H1 (cell line): ENCODE results near the gene BSDC1. TPM values are rescaled to one million over a fixed set of nuclear protein-coding genes. Genes with fewer than 3 reads are reported as not detected.

Experiments
- CTCF ChIA-PET: fragments of 300-600 bp; sonication (Branson Sonifier 250); formaldehyde crosslinking; loops from one replicate; lab custom pipeline; 2021; ENCODE audit not compliant: partially characterized antibody; lab: Charles Lee
- POLR2A ChIA-PET: fragments of 300-600 bp; sonication (Branson Sonifier 250); formaldehyde crosslinking; loops from one replicate; lab custom pipeline; 2021; ENCODE audit warnings: inconsistent platforms; ENCODE audit not compliant: partially characterized antibody; lab: Charles Lee
- DNase-seq, 2 experiments: peaks; one replicate each; pipeline versions ENCODE4 v3.0.0 to v3.0.0-alpha.2; 2010 to 2022; ENCODE audit warnings: low spot score in 2 of 2, low read depth in 1 of 2, mixed read lengths in 1 of 2
- FAIRE-seq: peaks from 2 replicates; lab custom pipeline; 2011; peaks lifted over from hg19 to GRCh38; lab: Jason Lieb, UNC
- H2AFZ ChIP-seq: 2 replicates; pipeline ENCODE4 v1.8.1; 2012; ENCODE audit warnings: low read length, inconsistent platforms
- H2AK5ac ChIP-seq: 2 replicates; pipeline ENCODE4 v1.6.1; 2013; ENCODE audit warnings: low read depth, low read length
- H2BK120ac ChIP-seq: replicated peaks from 2 replicates; pipeline ENCODE3; 2013; ENCODE audit warnings: low read depth, low read length, inconsistent platforms
- H2BK12ac ChIP-seq: 2 replicates; pipeline ENCODE4 v1.6.1; 2013; ENCODE audit warnings: low read depth, low read length
- H2BK15ac ChIP-seq: 2 replicates; pipeline ENCODE4 v1.6.1; 2013; ENCODE audit warnings: low read length
- H2BK20ac ChIP-seq: 2 replicates; pipeline ENCODE4 v1.6.1; 2013; ENCODE audit warnings: low read length
- H2BK5ac ChIP-seq: 2 replicates; pipeline ENCODE4 v1.6.1; 2013; ENCODE audit warnings: low read depth, low read length
- H3K14ac ChIP-seq: 2 replicates; pipeline ENCODE4 v1.6.1; 2013; ENCODE audit warnings: inconsistent platforms; ENCODE audit not compliant: insufficient read length
- H3K18ac ChIP-seq: 2 replicates; pipeline ENCODE4 v1.6.1; 2013; ENCODE audit warnings: low read length; ENCODE audit errors: extremely low read depth
- H3K23ac ChIP-seq: 2 replicates; pipeline ENCODE4 v1.6.1; 2013; ENCODE audit warnings: inconsistent platforms; ENCODE audit not compliant: insufficient read length
- H3K23me2 ChIP-seq: 2 replicates; pipeline ENCODE4 v1.6.1; 2013; ENCODE audit warnings: low read depth, low read length
- H3K27ac ChIP-seq: 2 replicates; pipeline ENCODE4 v1.6.1; 2011; ENCODE audit warnings: low read depth, low read length, inconsistent platforms
- H3K27me3 ChIP-seq, 4 experiments: replicated peaks in 1 of 4; 1 replicate in 1 of 4; 2 replicates in 3 of 4; pipeline versions ENCODE4 v1.6.1 to v1.8.1; 2011 to 2013; ENCODE audit warnings: low read length in 3 of 4, mild to moderate bottlenecking in 3 of 4, inconsistent platforms in 2 of 4, mixed read lengths in 2 of 4, moderate library complexity in 1 of 4; ENCODE audit not compliant: control insufficient read depth in 3 of 4, insufficient read depth in 3 of 4; ENCODE audit errors: extremely low read depth in 1 of 4
- H3K36me3 ChIP-seq, 4 experiments: 2 replicates each; pipeline versions ENCODE4 v1.6.1 to v1.8.1; 2011 to 2013; ENCODE audit warnings: mild to moderate bottlenecking in 4 of 4, low read length in 3 of 4, moderate library complexity in 2 of 4, control low read depth in 1 of 4, inconsistent platforms in 1 of 4; ENCODE audit not compliant: insufficient read depth in 4 of 4, control insufficient read depth in 2 of 4
- H3K4ac ChIP-seq: replicated peaks from 2 replicates; pipeline ENCODE3; 2013; ENCODE audit warnings: low read length, low read depth, mixed read lengths, inconsistent platforms; ENCODE audit not compliant: insufficient read length
- H3K4me1 ChIP-seq, 4 experiments: replicated peaks in 1 of 4; 1 replicate in 1 of 4; 2 replicates in 3 of 4; pipeline versions ENCODE4 v1.6.1 to v1.8.1; 2011 to 2013; ENCODE audit warnings: low read length in 3 of 4, inconsistent platforms in 2 of 4, mixed read lengths in 1 of 4; ENCODE audit not compliant: insufficient read depth in 4 of 4, control insufficient read depth in 3 of 4
- H3K4me2 ChIP-seq, 2 experiments: 2 replicates each; pipeline versions ENCODE4 v1.6.1 to v1.8.1; 2011 to 2013; ENCODE audit warnings: low read depth in 2 of 2, low read length in 2 of 2, control low read depth in 1 of 2, inconsistent platforms in 1 of 2, mild to moderate bottlenecking in 1 of 2; ENCODE audit not compliant: insufficient read depth in 1 of 2
- H3K4me3 ChIP-seq, 4 experiments: fragments of 200-600, 300-600 bp in 1 of 4; sonication (generic), shearing (Covaris generic), sonication (Bioruptor Twin) in 1 of 4; 2 replicates each; pipeline versions ENCODE4 v1.5.1 to v1.8.1; 2011 to 2016; ENCODE audit warnings: low read length in 4 of 4, low read depth in 3 of 4, control low read depth in 2 of 4, inconsistent platforms in 2 of 4, mild to moderate bottlenecking in 2 of 4, mixed read lengths in 1 of 4, moderate library complexity in 1 of 4; ENCODE audit not compliant: insufficient read depth in 2 of 4; ENCODE audit errors: extremely low read depth in 1 of 4
- H3K56ac ChIP-seq: replicated peaks from 2 replicates; pipeline ENCODE3; 2013; ENCODE audit warnings: low read depth, mild to moderate bottlenecking, mixed read lengths, low read length, inconsistent platforms; ENCODE audit not compliant: insufficient read length
- H3K79me1 ChIP-seq: 2 replicates; pipeline ENCODE4 v1.6.1; 2013; ENCODE audit warnings: low read depth, low read length, control low read depth
- H3K79me2 ChIP-seq, 2 experiments: 2 replicates each; pipeline versions ENCODE4 v1.6.1 to v1.8.1; 2012 to 2013; ENCODE audit warnings: low read length in 2 of 2, mild to moderate bottlenecking in 2 of 2, inconsistent platforms in 1 of 2; ENCODE audit not compliant: insufficient read depth in 2 of 2, control insufficient read depth in 1 of 2
- H3K9ac ChIP-seq, 4 experiments: replicated peaks in 1 of 4; 1 replicate in 1 of 4; 2 replicates in 3 of 4; pipeline versions ENCODE4 v1.6.1 to v1.8.1; 2011 to 2013; ENCODE audit warnings: low read depth in 3 of 4, low read length in 3 of 4, control low read depth in 2 of 4, mild to moderate bottlenecking in 2 of 4, moderate library complexity in 2 of 4, inconsistent platforms in 1 of 4; ENCODE audit errors: extremely low read depth in 1 of 4
- H3K9me3 ChIP-seq, 2 experiments: 2 replicates each; pipeline versions ENCODE4 v1.6.1 to v1.8.1; 2012 to 2013; ENCODE audit warnings: mild to moderate bottlenecking in 2 of 2, moderate library complexity in 2 of 2, control low read depth in 1 of 2, inconsistent platforms in 1 of 2, low read depth in 1 of 2, low read length in 1 of 2, mixed read lengths in 1 of 2; ENCODE audit not compliant: insufficient read depth in 2 of 2
- H4K20me1 ChIP-seq, 2 experiments: replicated peaks in 1 of 2; 2 replicates each; pipeline versions ENCODE3 to v1.8.1; 2011 to 2013; ENCODE audit warnings: inconsistent platforms in 2 of 2, low read length in 2 of 2, mild to moderate bottlenecking in 1 of 2; ENCODE audit not compliant: insufficient read depth in 2 of 2, control insufficient read depth in 1 of 2
- H4K5ac ChIP-seq: 2 replicates; pipeline ENCODE4 v1.6.1; 2013; ENCODE audit warnings: low read length, low read depth, mixed read lengths, inconsistent platforms; ENCODE audit not compliant: insufficient read length
- H4K8ac ChIP-seq: 2 replicates; pipeline ENCODE4 v1.8.0; 2013; ENCODE audit warnings: mild to moderate bottlenecking, moderate library complexity, low read length, inconsistent platforms; ENCODE audit not compliant: insufficient read depth; ENCODE audit errors: extremely low read depth
- H4K91ac ChIP-seq: replicated peaks from 2 replicates; pipeline ENCODE3; 2013; ENCODE audit warnings: low read length, mixed read lengths, inconsistent platforms; ENCODE audit not compliant: insufficient read length
- CBX5 ChIP-seq: fragments of 300-800, 300-1000 bp; sonication (generic); IDR thresholded peaks from 2 replicates; pipeline ENCODE4 v1.7.1; 2016; ENCODE audit warnings: antibody characterized with exemption, low read length, low read depth
- EGR1 ChIP-seq: IDR thresholded peaks from 2 replicates; pipeline ENCODE4 v1.6.1; 2011; ENCODE audit warnings: low read depth, low read length, borderline replicate concordance
- HDAC2 ChIP-seq, 2 experiments: fragments of 300-600 bp in 1 of 2; sonication (generic) in 1 of 2; IDR thresholded peaks; 2 replicates each; pipeline ENCODE4 v1.6.1; 2011 to 2012; ENCODE audit warnings: low read depth in 2 of 2, low read length in 2 of 2, mild to moderate bottlenecking in 2 of 2, moderate library complexity in 2 of 2, borderline replicate concordance in 1 of 2, inconsistent platforms in 1 of 2
- JUN ChIP-seq: IDR thresholded peaks from 2 replicates; pipeline ENCODE4 v1.6.1; 2011; ENCODE audit warnings: low read depth, mild to moderate bottlenecking, improper control_type of control experiment, low read length
- NRF1 ChIP-seq: IDR thresholded peaks from 2 replicates; pipeline ENCODE4 v1.6.1; 2011; ENCODE audit warnings: mild to moderate bottlenecking, low read depth, low read length, improper control_type of control experiment
- POLR2A ChIP-seq, 2 experiments: IDR thresholded peaks; 1 replicate in 1 of 2; 2 replicates in 1 of 2; pipeline ENCODE4 v1.6.1; 2011; ENCODE audit warnings: low read depth in 2 of 2, low read length in 2 of 2, mild to moderate bottlenecking in 2 of 2; ENCODE audit errors: control extremely low read depth in 1 of 2
- POLR2AphosphoS5 ChIP-seq: IDR thresholded peaks from 2 replicates; pipeline ENCODE4 v1.6.1; 2011; ENCODE audit warnings: low read depth, low read length
- RFX5 ChIP-seq: IDR thresholded peaks from 2 replicates; pipeline ENCODE4 v1.6.1; 2011; ENCODE audit warnings: low read depth, low read length, improper control_type of control experiment, borderline replicate concordance
- TAF7 ChIP-seq: optimal IDR thresholded peaks from 2 replicates; pipeline ENCODE3; 2011; ENCODE audit warnings: low read depth, mild to moderate bottlenecking, inconsistent platforms, low read length, moderate library complexity, borderline replicate concordance
- WGBS, 2 experiments: shearing (Covaris generic) in 1 of 2; methylation state at CpG; one replicate each; pipeline versions ENCODE4 v1.1.6 to v1.1.7; 2013 to 2015; ENCODE audit warnings: low lambda C conversion rate in 2 of 2, mixed read lengths in 2 of 2, inconsistent platforms in 1 of 2, low coverage in 1 of 2, missing lambda C conversion rate in 1 of 2; ENCODE audit not compliant: insufficient replicate concordance in 2 of 2, insufficient coverage in 1 of 2, insufficient read length in 1 of 2; ENCODE audit errors: extremely low coverage in 1 of 2, missing lambda C conversion rate in 1 of 2; 5-methylcytosine and 5-hydroxymethylcytosine counted together
- polyA plus RNA-seq, 7 experiments: library from polyadenylated mRNA; depleted of rRNA in 3 of 7; stranded (reverse) in 5 of 7; unstranded in 2 of 7; fragments of >200 nt in 5 of 7; fragments of 200-250 nt in 2 of 7; gene quantifications; 1 replicate in 5 of 7; 2 replicates in 1 of 7; 4 replicates in 1 of 7; pipeline versions ENCODE4 v1.2.1 to v1.2.3, GENCODE V29; 2011 to 2013; ENCODE audit warnings: missing spikeins in 2 of 7, mixed read lengths in 2 of 7
- total RNA-seq: library from RNA; stranded (reverse); fragmentation: NEBNext Ultra II Directional; extraction: Animal tissue kit (Norgen Biotek cat#: 25700); gene quantifications from 2 replicates; pipeline ENCODE4 v1.2.1, GENCODE V29; 2021

BSDC1 gene
- total and polyA plus RNA-seq, 2 of the 8 experiments (the other 6 are each of a cell fraction or from before 2014, with no cell fraction given): 24.8 to 40.7 TPM

DNA sequence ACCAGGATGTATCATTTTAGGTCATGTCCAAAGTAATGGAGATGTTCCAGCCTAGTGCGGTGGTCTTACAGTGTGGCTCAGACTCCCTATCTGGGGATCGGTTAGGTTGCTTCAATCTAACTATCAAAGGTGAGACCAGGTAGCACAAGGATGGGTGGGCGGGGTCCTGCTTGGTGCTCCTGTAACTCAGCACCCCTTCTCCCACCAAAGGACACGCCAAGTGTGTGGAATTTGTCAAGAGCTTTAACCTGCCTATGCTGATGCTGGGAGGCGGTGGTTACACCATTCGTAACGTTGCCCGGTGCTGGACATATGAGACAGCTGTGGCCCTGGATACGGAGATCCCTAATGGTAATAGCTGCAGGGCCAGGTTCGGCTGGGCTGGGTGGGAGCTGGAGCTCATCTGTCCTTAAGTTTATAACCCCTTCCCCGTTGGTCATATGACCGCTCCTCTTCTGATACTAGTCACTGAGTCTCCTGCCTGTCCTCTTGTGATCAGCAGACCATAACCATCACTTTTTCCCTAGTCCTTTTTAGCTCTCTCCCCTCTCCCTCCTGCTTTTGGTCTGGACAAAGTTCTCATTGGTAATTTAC is 63.6 kb downstream of the BSDC1 start:
- WGBS, 2 experiments: 95% methylated on average over 12 of the region's 12 CpGs; no CpG with 5 or more reads in 1 of the 2 experiments
- POLR2A ChIA-PET: interaction anchor here (0.6 to 13.4 kb wide), 19 partner anchors 9 to 1243 kb away, joined by 3 to 321 read pairs (median 7); partner anchors contain the start of genes CCDC28B, FAM167B, FAM229A and IQCC

More for the DNA sequence above, 63.6 kb downstream of the BSDC1 start:
- no peak overlapping the region for H3K9ac ChIP-seq
- DNase-seq: no peak
- H2BK15ac ChIP-seq: no peak overlapping the region
- TF ChIP-seq TAF7: no peak
- no peak for TF ChIP-seq EGR1
- no peak for TF ChIP-seq HDAC2 (IDR thresholded peaks at IDR 0.05; ENCODE audit: borderline replicate concordance in 1 of 2, low read depth in 2 of 2, low read length in 2 of 2)
- TF ChIP-seq JUN: no peak
- TF ChIP-seq NRF1: no peak
- peak; percentile 60 for TF ChIP-seq POLR2AphosphoS5
- TF ChIP-seq RFX5: no peak
- TF ChIP-seq CBX5: no peak
- TF ChIP-seq POLR2A (IDR thresholded peaks at IDR 0.05; ENCODE audit: control extremely low read depth in 1 of 2, low read depth in 2 of 2, low read length in 2 of 2): peak in 1 of 2 experiments; percentile 17; a peak in 1 of 3 replicates
- no peak overlapping the region for H3K18ac ChIP-seq
- H2BK5ac ChIP-seq: no peak overlapping the region
- H3K4ac ChIP-seq: no peak overlapping the region
- no peak overlapping the region for H3K23ac ChIP-seq
- H4K91ac ChIP-seq: no peak overlapping the region
- H2BK12ac ChIP-seq: no peak overlapping the region
- H3K4me3 ChIP-seq: no peak overlapping the region
- no peaks in the 10 kb centered on the region for H3K9me3 ChIP-seq
- H3K23me2 ChIP-seq: peaks cover 8% of the 10 kb centered on the region; the same call in 1 of the 2 replicates
- peaks cover 2% of the 10 kb centered on the region; the same call in 1 of the 2 replicates for H3K79me1 ChIP-seq
- peaks cover 9 to 20% of the 10 kb centered on the region in 2 experiments for H4K20me1 ChIP-seq
- no peak overlapping the region for H3K56ac ChIP-seq
- no peak overlapping the region for H2AFZ ChIP-seq
- CTCF ChIA-PET: interaction anchor here (0.6 to 3.6 kb wide), 4 partner anchors 9 to 92 kb away, joined by 3 to 14 read pairs (median 5); no protein-coding TSS in a partner anchor
- no peak overlapping the region for H4K8ac ChIP-seq
- peaks cover 4 to 21% of the 10 kb centered on the region in 2 experiments; a peak in 3 of 4 replicates for H3K79me2 ChIP-seq
- H3K27ac ChIP-seq: no peak overlapping the region
- no peak overlapping the region for H2BK120ac ChIP-seq
- H3K14ac ChIP-seq: no peak overlapping the region
- no peak overlapping the region for H3K4me2 ChIP-seq
- H4K5ac ChIP-seq: no peak overlapping the region
- no peak overlapping the region; the same call in 1 of the 2 replicates for H2BK20ac ChIP-seq
- H2AK5ac ChIP-seq: no peak overlapping the region
- H3K27me3 ChIP-seq: no peaks in the 10 kb centered on the region
- peaks cover 24 to 79% (median 36%) of the 10 kb centered on the region in 4 experiments; a peak in 7 of 8 replicates for H3K36me3 ChIP-seq
- no peak for FAIRE-seq
- peaks cover 5 to 21% (median 14%) of the 10 kb centered on the region in 4 experiments for H3K4me1 ChIP-seq
